ENCODE results near the gene IQSEC3.
"Not testable (repeated sequence)": the region's sequence is repeated elsewhere in the genome, so short reads cannot be mapped to it uniquely, and the experiment has no call there.

IQSEC3 gene

GRCh38 chr12:214003-214741 is 147.6 kb downstream of the IQSEC3 start, which contains the start of gene SLC6A12:
Gene SLC6A12 (minus strand): TSS chr12:214157. CDS start chr12:209986, 4,171 bp downstream.
- no peak for DNase-seq (ENCODE audit: low spot score)

DNA sequence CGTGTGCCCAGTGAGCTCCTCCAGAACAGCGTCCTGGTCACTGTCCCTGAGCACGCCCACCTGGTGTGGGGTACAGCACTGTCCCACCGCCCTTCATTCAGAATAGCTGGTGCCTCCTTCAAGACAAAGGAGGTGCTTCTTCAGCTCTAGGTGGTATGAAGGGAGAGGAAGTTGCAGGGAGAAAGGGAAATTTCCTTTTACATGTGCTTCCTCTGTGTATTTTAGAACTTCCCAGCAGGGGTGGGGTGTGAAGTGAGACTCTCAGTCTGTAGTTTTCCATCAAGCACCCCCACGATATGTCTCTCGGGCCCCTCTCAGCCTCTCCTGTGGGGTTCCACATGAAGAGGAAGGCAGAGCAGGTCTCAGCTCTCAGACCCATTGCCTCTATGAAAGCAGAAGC is 148.5 kb downstream of the IQSEC3 start:
- DNase-seq (ENCODE audit: low spot score): no peak

GRCh38 chr12:217029-217428 is 150.5 kb downstream of the IQSEC3 start:
- DNase-seq (ENCODE audit: low spot score): not testable (repeated sequence)

GRCh38 chr12:218221-218620 is 151.7 kb downstream of the IQSEC3 start:
- no peak for DNase-seq (ENCODE audit: low spot score)

- no peak for DNase-seq (ENCODE audit: low spot score)
Measured at GRCh38 chr12:218728-219590, 152.4 kb downstream of the IQSEC3 start.

- DNase-seq (ENCODE audit: low spot score): peak; percentile 76
Measured at GRCh38 chr12:219891-220352, 153.4 kb downstream of the IQSEC3 start.

DNA sequence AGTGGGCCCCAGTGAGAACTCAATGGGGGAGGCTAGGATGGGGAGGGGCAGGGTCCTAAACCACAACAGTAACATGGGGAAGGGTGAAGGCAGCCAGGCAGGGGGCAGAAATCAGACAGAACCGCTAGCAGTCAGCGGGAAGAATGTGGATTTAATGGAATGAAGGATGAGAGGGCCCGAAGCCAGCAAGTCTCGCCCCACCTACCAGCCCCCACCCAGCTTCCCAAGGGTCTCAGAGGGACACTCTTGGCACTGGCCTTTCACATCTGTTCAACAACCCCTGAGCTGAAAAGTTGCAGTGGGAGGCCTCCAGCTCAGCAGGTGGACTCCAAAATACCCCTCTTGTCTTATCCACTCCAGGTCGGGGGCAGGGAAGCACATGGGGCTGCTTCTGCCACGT is 153.9 kb downstream of the IQSEC3 start:
- DNase-seq (ENCODE audit: low spot score): no peak

GRCh38 chr12:220946-221550 is 154.5 kb downstream of the IQSEC3 start:
- no peak for DNase-seq (ENCODE audit: low spot score)

- no peak for DNase-seq (ENCODE audit: low spot score)
Measured at GRCh38 chr12:221736-222135, 155.2 kb downstream of the IQSEC3 start.

DNA sequence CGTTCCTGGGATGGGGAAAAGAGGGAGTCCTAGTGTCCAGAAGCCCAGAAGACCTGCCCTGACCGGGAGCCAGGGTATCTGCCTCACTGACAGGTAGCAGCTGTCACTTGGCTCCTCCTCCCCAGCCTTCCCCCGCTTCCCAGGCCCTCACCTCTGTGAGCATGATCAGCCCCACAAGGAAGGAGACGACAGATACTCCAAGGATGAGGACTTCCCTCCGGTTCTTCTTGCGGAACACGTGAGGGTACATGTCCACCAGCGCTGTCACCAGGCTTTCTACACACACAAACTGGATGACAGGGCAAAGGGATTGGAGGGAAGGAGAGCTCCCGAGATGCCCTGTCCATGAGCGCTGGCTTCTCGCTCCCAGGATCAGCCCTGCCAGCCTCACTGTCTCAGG is 157.3 kb downstream of the IQSEC3 start:
- DNase-seq (ENCODE audit: low spot score): no peak

DNA sequence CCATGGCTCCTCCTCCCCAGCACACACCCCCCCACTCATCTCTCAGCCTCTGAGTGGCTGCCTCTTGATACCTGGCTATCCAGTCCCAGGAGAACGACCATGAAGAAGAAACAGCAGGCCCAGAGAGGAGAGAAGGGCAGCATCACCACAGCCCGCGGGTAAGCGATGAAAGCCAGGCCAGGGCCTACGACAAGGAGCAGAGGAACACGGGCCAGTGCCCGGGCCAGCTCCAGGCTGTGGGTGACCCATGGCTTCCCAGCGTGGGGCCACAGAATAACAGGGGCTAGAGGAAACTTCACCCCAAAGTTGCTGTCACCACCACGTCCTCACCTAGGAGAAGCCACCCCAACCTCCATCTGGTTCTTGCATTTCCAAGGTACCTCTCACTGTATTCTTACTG is 157.8 kb downstream of the IQSEC3 start:
- DNase-seq (ENCODE audit: low spot score): no peak

- DNase-seq (ENCODE audit: low spot score): no peak
Measured at GRCh38 chr12:225012-225411, 158.4 kb downstream of the IQSEC3 start.

- DNase-seq (ENCODE audit: low spot score): no peak
Measured at GRCh38 chr12:226401-226800, 159.8 kb downstream of the IQSEC3 start.

DNA sequence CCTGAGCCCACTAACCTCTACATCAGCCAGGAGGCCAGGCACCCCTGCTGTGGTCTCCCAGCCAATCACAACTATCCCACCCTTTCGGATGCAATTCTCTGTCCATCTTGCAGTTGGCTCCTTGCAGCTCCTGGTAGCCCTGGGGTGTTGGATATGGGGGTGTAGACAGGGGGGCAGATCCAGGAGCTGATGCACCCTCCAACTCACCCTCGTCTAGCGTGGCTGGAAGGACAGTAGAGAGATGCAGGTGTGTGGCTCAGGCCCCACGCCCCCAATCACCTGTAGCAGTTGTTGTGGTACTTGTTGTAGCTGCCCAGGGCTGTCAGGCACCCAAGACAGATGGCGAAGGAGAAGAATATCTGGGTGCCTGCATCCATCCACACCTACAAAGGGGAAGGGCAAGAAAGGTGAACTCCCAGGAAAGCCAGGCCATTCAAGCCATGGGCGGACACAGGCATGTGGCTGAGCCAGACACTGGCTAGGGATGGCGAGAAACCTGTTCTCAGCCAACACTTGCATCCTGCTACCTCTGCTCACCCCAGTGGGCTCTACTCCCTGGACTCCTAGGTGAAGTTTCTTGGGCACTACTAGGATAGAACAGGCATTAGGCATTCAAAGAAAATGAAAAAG is 160.8 kb downstream of the IQSEC3 start:
- no peak for DNase-seq (ENCODE audit: low spot score)
